Fibroblast of lung (primary cell): ENCODE data around the gene CST7. TPM values are rescaled to one million over a fixed set of nuclear protein-coding genes. Genes with fewer than 3 reads are reported as not detected.
"Not testable (repeated sequence)": the region's sequence is repeated elsewhere in the genome, so short reads cannot be mapped to it uniquely, and the experiment has no call there.

Experiments
- DNase-seq, 2 donors: peaks; one replicate each; pipeline versions ENCODE4 v3.0.0 to v3.0.0-alpha.2; 2010; ENCODE audit warnings: low read depth in 2 of 2
- H2AFZ ChIP-seq: 2 replicates; pipeline ENCODE4 v1.5.1; 2012; ENCODE audit warnings: low read length, control low read depth, inconsistent platforms
- H3K27ac ChIP-seq: 2 replicates; pipeline ENCODE4 v1.5.1; 2011; ENCODE audit warnings: low read length, control low read depth; ENCODE audit not compliant: insufficient read depth
- H3K27me3 ChIP-seq: 2 replicates; pipeline ENCODE4 v1.5.1; 2011; ENCODE audit warnings: mild to moderate bottlenecking, low read length; ENCODE audit not compliant: control insufficient read depth, insufficient read depth
- H3K36me3 ChIP-seq: 2 replicates; pipeline ENCODE4 v1.5.1; 2011; ENCODE audit warnings: low read length; ENCODE audit not compliant: control insufficient read depth, insufficient read depth
- H3K4me1 ChIP-seq: 2 replicates; pipeline ENCODE4 v1.5.1; 2011; ENCODE audit warnings: low read length; ENCODE audit not compliant: control insufficient read depth, insufficient read depth; ENCODE audit errors: extremely low read depth
- H3K4me2 ChIP-seq: 2 replicates; pipeline ENCODE4 v1.5.1; 2011; ENCODE audit warnings: low read length, control low read depth; ENCODE audit not compliant: insufficient read depth; ENCODE audit errors: extremely low read depth
- H3K4me3 ChIP-seq, 4 experiments: fragments of 200-600 bp in 1 of 4; sonication (generic) in 1 of 4; replicated peaks in 1 of 4; 2 replicates each; pipeline ENCODE4 v1.5.1; 2011 to 2016; ENCODE audit warnings: low read length in 4 of 4, low read depth in 3 of 4, mild to moderate bottlenecking in 3 of 4, control low read depth in 2 of 4, inconsistent platforms in 1 of 4, mixed read lengths in 1 of 4; ENCODE audit not compliant: insufficient read depth in 1 of 4; ENCODE audit errors: control extremely low read depth in 1 of 4
- H3K79me2 ChIP-seq: 2 replicates; pipeline ENCODE4 v1.5.1; 2012; ENCODE audit warnings: mild to moderate bottlenecking, low read length, inconsistent platforms; ENCODE audit not compliant: control insufficient read depth, insufficient read depth
- H3K9ac ChIP-seq: 2 replicates; pipeline ENCODE4 v1.5.1; 2011; ENCODE audit warnings: mild to moderate bottlenecking, low read length, control low read depth; ENCODE audit not compliant: insufficient read depth
- H3K9me3 ChIP-seq: 2 replicates; pipeline ENCODE4 v1.5.1; 2012; ENCODE audit warnings: low read depth, low read length; ENCODE audit not compliant: control insufficient read depth, insufficient read depth
- H4K20me1 ChIP-seq: 2 replicates; pipeline ENCODE4 v1.5.1; 2011; ENCODE audit warnings: low read length; ENCODE audit not compliant: control insufficient read depth, insufficient read depth; ENCODE audit errors: extremely low read depth
- CTCF ChIP-seq, 2 donors: IDR thresholded peaks in 1 of 2; conservative IDR thresholded peaks in 1 of 2; 1 replicate in 1 of 2; 2 replicates in 1 of 2; pipeline ENCODE4 v1.5.1; 2011 to 2012; ENCODE audit warnings: low read length in 2 of 2, control low read depth in 1 of 2, inconsistent platforms in 1 of 2, low read depth in 1 of 2, mild to moderate bottlenecking in 1 of 2
- polyA plus RNA-seq, 2 donors: library from polyadenylated mRNA; depleted of rRNA in 1 of 2; stranded (reverse) in 1 of 2; unstranded in 1 of 2; fragments of >200 nt; gene quantifications; 2 replicates each; pipeline ENCODE4 v1.2.1, GENCODE V29; 2011 to 2012; ENCODE audit warnings: missing spikeins in 1 of 2
- total RNA-seq: library from RNA; depleted of rRNA; stranded (reverse); fragments of >200 nt; gene quantifications from 2 replicates; pipeline ENCODE4 v1.2.1, GENCODE V29; 2014

CST7 gene
- total and polyA plus RNA-seq, 2 donors (not counting 1 experiment from before 2014, with no cell fraction given): not detected

GRCh38 chr20:24929867-24930723 is 19.0 kb upstream of the CST7 start:
- not testable (repeated sequence) for H3K9me3 ChIP-seq, H3K9ac ChIP-seq, H3K79me2 ChIP-seq, H4K20me1 ChIP-seq, H3K27me3 ChIP-seq, H3K4me3 ChIP-seq, DNase-seq, H3K36me3 ChIP-seq, H2AFZ ChIP-seq, H3K27ac ChIP-seq, H3K4me2 ChIP-seq, H3K4me1 ChIP-seq
- TF ChIP-seq CTCF (conservative IDR thresholded peaks at IDR 0.05 in 1 of 2, IDR thresholded peaks at IDR 0.05 in 1 of 2; ENCODE audit: low read depth in 1 of 2, low read length in 2 of 2): peak in 1 of 2 donors; percentile 3

GRCh38 chr20:24930724-24931688 is 18.1 kb upstream of the CST7 start:
- TF ChIP-seq CTCF (conservative IDR thresholded peaks at IDR 0.05 in 1 of 2, IDR thresholded peaks at IDR 0.05 in 1 of 2; ENCODE audit: low read depth in 1 of 2, low read length in 2 of 2): peak; percentile 30 to 45
- not testable (repeated sequence) for H3K9ac ChIP-seq, H3K9me3 ChIP-seq, H3K4me3 ChIP-seq, H3K79me2 ChIP-seq, H2AFZ ChIP-seq, DNase-seq, H3K36me3 ChIP-seq, H3K4me2 ChIP-seq, H4K20me1 ChIP-seq, H3K27ac ChIP-seq, H3K4me1 ChIP-seq, H3K27me3 ChIP-seq

- DNase-seq, H2AFZ ChIP-seq, H3K36me3 ChIP-seq, H3K27me3 ChIP-seq, H3K4me1 ChIP-seq, H3K9me3 ChIP-seq, H3K27ac ChIP-seq, H4K20me1 ChIP-seq, H3K9ac ChIP-seq, H3K79me2 ChIP-seq, H3K4me2 ChIP-seq, H3K4me3 ChIP-seq: not testable (repeated sequence)
These were observed 17.2 kb upstream of the CST7 start for GRCh38 chr20:24931893-24932292.
